ENCODE results near the gene CENPH. TPM values are rescaled to one million over a fixed set of nuclear protein-coding genes. Genes with fewer than 3 reads are reported as not detected.

The CENPH gene
- polyA plus RNA-seq, 1 of the 3 experiments (the other 2 are of a cell fraction), result 14.6 TPM

- H3K9me2 ChIP-seq, result no peaks in the 10 kb centered on the region
- no peaks in the 10 kb centered on the region for H3K79me2 ChIP-seq (ENCODE audit: insufficient read depth)
- H3K27ac ChIP-seq (ENCODE audit: low read depth in 2 of 2, low read length in 1 of 2), result peak overlapping the region in 1 of 2 experiments; percentile 20; a peak in 1 of 4 replicates
- DNase-seq, result no peak
- H3K9me3 ChIP-seq, result no peaks in the 10 kb centered on the region
- no peak overlapping the region for H3K9ac ChIP-seq
- H3K36me3 ChIP-seq (replicated peaks in 1 of 2; ENCODE audit: control insufficient read depth in 1 of 2, insufficient read depth in 2 of 2, low read length in 1 of 2), result peaks cover 0 to 4% of the 10 kb centered on the region in 2 experiments
- peaks cover 14% of the 10 kb centered on the region for H3F3A ChIP-seq (replicated peaks; ENCODE audit: insufficient read depth)
- no peaks in the 10 kb centered on the region for H3K27me3 ChIP-seq (ENCODE audit: insufficient read depth)
- H2AFZ ChIP-seq (ENCODE audit: low read depth), result peak overlapping the region; percentile 43
- ChIA-PET CTCF (no interaction called here), POLR2A (no interaction called here)
- H4K20me1 ChIP-seq (ENCODE audit: insufficient read depth), result no peaks in the 10 kb centered on the region
- no peak overlapping the region for H3K4me3 ChIP-seq (ENCODE audit: low read depth in 2 of 2, low read length in 1 of 2)
- H3K4me2 ChIP-seq, result 0 out of 2 replicates have a peak overlapping the region, but pooled peaks have one; percentile 5
- no peak for TF ChIP-seq TCF12 (IDR thresholded peaks at IDR 0.05)
- TF ChIP-seq SMC3 (IDR thresholded peaks at IDR 0.05; ENCODE audit: low read depth, low read length), result no peak
- TF ChIP-seq NFIC (IDR thresholded peaks at IDR 0.05; ENCODE audit: borderline replicate concordance), result no peak
- TF ChIP-seq POLR2AphosphoS5 (IDR thresholded peaks at IDR 0.05; ENCODE audit: low read depth, low read length), result no peak
- no peak for TF ChIP-seq NRF1 (IDR thresholded peaks at IDR 0.05; ENCODE audit: low read depth, low read length)
- TF ChIP-seq TEAD4 (IDR thresholded peaks at IDR 0.05; ENCODE audit: borderline replicate concordance, insufficient read depth), result no peak
- no peak for TF ChIP-seq CTCF (IDR thresholded peaks at IDR 0.05)
- no peak for TF ChIP-seq GABPA (IDR thresholded peaks at IDR 0.05; ENCODE audit: low read depth)
- no peak for TF ChIP-seq MEF2A (IDR thresholded peaks at IDR 0.05; ENCODE audit: borderline replicate concordance, low read depth)
- TF ChIP-seq USF2 (IDR thresholded peaks at IDR 0.05; ENCODE audit: borderline replicate concordance, low read depth, low read length), result no peak
- no peak for TF ChIP-seq ELF1 (IDR thresholded peaks at IDR 0.05)
- no peak for TF ChIP-seq GATA2 (CRISPR knock-in tag; IDR thresholded peaks at IDR 0.05)
- TF ChIP-seq FOSL2 (IDR thresholded peaks at IDR 0.05; ENCODE audit: borderline replicate concordance, low read depth), result no peak
- TF ChIP-seq RAD21 (IDR thresholded peaks at IDR 0.05; ENCODE audit: low read length), result no peak
- no peak for TF ChIP-seq RCOR1 (IDR thresholded peaks at IDR 0.05; ENCODE audit: low read length)
- no peak for TF ChIP-seq CHD2 (IDR thresholded peaks at IDR 0.05; ENCODE audit: low read length, partially characterized antibody)
- no peak for TF ChIP-seq TAF1 (IDR thresholded peaks at IDR 0.05; ENCODE audit: borderline replicate concordance, low read depth, low read length)
- no peaks in the 10 kb centered on the region for H3K4me1 ChIP-seq (ENCODE audit: control insufficient read depth in 1 of 2, insufficient read depth in 2 of 2, low read depth in 1 of 2, low read length in 1 of 2)
- 91% methylated on average over 1 of the region's 1 CpG for WGBS (ENCODE audit: low lambda C conversion rate)
These were observed 13.1 kb downstream of the CENPH start for GRCh38 chr5:69202497-69202896.

GRCh38 chr5:69206528-69207190 is 17.3 kb downstream of the CENPH start:
- Histone ChIP-seq H3K4me3 (ENCODE audit: low read depth in 2 of 2, low read length in 1 of 2) (no peak overlapping the region), H3K9ac (no peak overlapping the region), H3K27me3 (ENCODE audit: insufficient read depth) (no peaks in the 10 kb centered on the region), H3K4me1 (ENCODE audit: control insufficient read depth in 1 of 2, insufficient read depth in 2 of 2, low read depth in 1 of 2, low read length in 1 of 2) (no peaks in the 10 kb centered on the region), H2AFZ (ENCODE audit: low read depth) (no peak overlapping the region), H3K4me2 (no peak overlapping the region), H3K9me3 (no peaks in the 10 kb centered on the region), H3K9me2 (no peaks in the 10 kb centered on the region), H3K79me2 (ENCODE audit: insufficient read depth) (no peaks in the 10 kb centered on the region), H4K20me1 (ENCODE audit: insufficient read depth) (no peaks in the 10 kb centered on the region), H3K36me3 (replicated peaks in 1 of 2; ENCODE audit: control insufficient read depth in 1 of 2, insufficient read depth in 2 of 2, low read length in 1 of 2) (peaks cover 0 to 4% of the 10 kb centered on the region in 2 experiments), H3F3A (replicated peaks; ENCODE audit: insufficient read depth) (peaks cover 14% of the 10 kb centered on the region), H3K27ac (ENCODE audit: low read depth in 2 of 2, low read length in 1 of 2) (no peak overlapping the region)
- CTCF ChIA-PET, result no interaction called here
- WGBS (ENCODE audit: low lambda C conversion rate), result 87% methylated on average over 5 of the region's 5 CpGs
- TF ChIP-seq EP300 (IDR thresholded peaks at IDR 0.05; ENCODE audit: borderline replicate concordance in 1 of 2, low read depth in 1 of 2, low read length in 1 of 2), result no peak
- no peak for TF ChIP-seq RCOR1 (IDR thresholded peaks at IDR 0.05; ENCODE audit: low read length)
- POLR2A ChIA-PET, result no interaction called here
- no peak for DNase-seq

Measured in SK-N-SH (cell line).